ENCODE data around the gene TRMT44.
"Not testable (repeated sequence)": the region's sequence is repeated elsewhere in the genome, so short reads cannot be mapped to it uniquely, and the experiment has no call there.

The TRMT44 gene

GRCh38 chr4:8500966-8501365, 60.4 kb downstream of the TRMT44 start:
- no peak for DNase-seq

GRCh38 chr4:8501781-8502180, 61.2 kb downstream of the TRMT44 start:
- no peak for DNase-seq

- DNase-seq: no peak
These were observed 61.8 kb downstream of the TRMT44 start for GRCh38 chr4:8502371-8502770.

- DNase-seq: no peak
These were observed 62.4 kb downstream of the TRMT44 start for GRCh38 chr4:8502836-8503585.

GRCh38 chr4:8503801-8504200, 63.2 kb downstream of the TRMT44 start:
- no peak for DNase-seq

- DNase-seq: no peak
These were observed 63.9 kb downstream of the TRMT44 start for GRCh38 chr4:8504279-8505007.

GRCh38 chr4:8505229-8505628, 64.7 kb downstream of the TRMT44 start:
- DNase-seq: no peak

- DNase-seq: no peak
These were observed 65.4 kb downstream of the TRMT44 start for GRCh38 chr4:8506006-8506372.

- no peak for DNase-seq
These were observed 66.0 kb downstream of the TRMT44 start for GRCh38 chr4:8506373-8507195.

GRCh38 chr4:8507196-8507570, 66.6 kb downstream of the TRMT44 start:
- no peak for DNase-seq

GRCh38 chr4:8507624-8508023, 67.0 kb downstream of the TRMT44 start:
- no peak for DNase-seq

- no peak for DNase-seq
These were observed 67.7 kb downstream of the TRMT44 start for GRCh38 chr4:8508266-8508665.

GRCh38 chr4:8508740-8509139, 68.2 kb downstream of the TRMT44 start:
- no peak for DNase-seq

GRCh38 chr4:8509311-8509950, 68.9 kb downstream of the TRMT44 start:
- no peak for DNase-seq

GRCh38 chr4:8510191-8510590, 69.6 kb downstream of the TRMT44 start:
- DNase-seq: no peak

- DNase-seq: no peak
These were observed 70.2 kb downstream of the TRMT44 start for GRCh38 chr4:8510611-8511285.

- no peak for DNase-seq
These were observed 71.9 kb downstream of the TRMT44 start for GRCh38 chr4:8512510-8512909.

GRCh38 chr4:8513080-8513479, 72.5 kb downstream of the TRMT44 start:
- DNase-seq: not testable (repeated sequence)

- no peak for DNase-seq
These were observed 73.4 kb downstream of the TRMT44 start for GRCh38 chr4:8513931-8514330.

- DNase-seq: no peak
These were observed 73.8 kb downstream of the TRMT44 start for GRCh38 chr4:8514391-8514790.

GRCh38 chr4:8515316-8516060, 74.9 kb downstream of the TRMT44 start:
- DNase-seq: peak; percentile 84

GRCh38 chr4:8516061-8516573, 75.5 kb downstream of the TRMT44 start:
- no peak for DNase-seq

Measured in T1000 (cell line).